Uterus (tissue), 2 donors: ENCODE measurements around the gene GADD45A.
"Not testable (repeated sequence)": the region's sequence is repeated elsewhere in the genome, so short reads cannot be mapped to it uniquely, and the experiment has no call there.

ENCODE experiments used
- POLR2A ChIP-seq, 2 donors: fragments of 450-650 bp; IDR thresholded peaks; one replicate each; pipeline ENCODE4 v1.6.1; 2016; ENCODE audit warnings: antibody characterized with exemption in 2 of 2, mild to moderate bottlenecking in 1 of 2, moderate library complexity in 1 of 2
- TF ChIP-seq, protein P1 (sequence below), 4 experiments: fragments of 200-600 bp in 2 of 4; fragments of 450-650 bp in 2 of 4; sonication (generic) in 2 of 4; IDR thresholded peaks; one replicate each; pipeline ENCODE4 v1.5.1; 2016 to 2019; ENCODE audit warnings: antibody characterized with exemption in 4 of 4, mild to moderate bottlenecking in 2 of 4, moderate library complexity in 1 of 4

GRCh38 chr1:67665307-67665706, 19.7 kb upstream of the GADD45A start:
- TF ChIP-seq, protein P1, sequence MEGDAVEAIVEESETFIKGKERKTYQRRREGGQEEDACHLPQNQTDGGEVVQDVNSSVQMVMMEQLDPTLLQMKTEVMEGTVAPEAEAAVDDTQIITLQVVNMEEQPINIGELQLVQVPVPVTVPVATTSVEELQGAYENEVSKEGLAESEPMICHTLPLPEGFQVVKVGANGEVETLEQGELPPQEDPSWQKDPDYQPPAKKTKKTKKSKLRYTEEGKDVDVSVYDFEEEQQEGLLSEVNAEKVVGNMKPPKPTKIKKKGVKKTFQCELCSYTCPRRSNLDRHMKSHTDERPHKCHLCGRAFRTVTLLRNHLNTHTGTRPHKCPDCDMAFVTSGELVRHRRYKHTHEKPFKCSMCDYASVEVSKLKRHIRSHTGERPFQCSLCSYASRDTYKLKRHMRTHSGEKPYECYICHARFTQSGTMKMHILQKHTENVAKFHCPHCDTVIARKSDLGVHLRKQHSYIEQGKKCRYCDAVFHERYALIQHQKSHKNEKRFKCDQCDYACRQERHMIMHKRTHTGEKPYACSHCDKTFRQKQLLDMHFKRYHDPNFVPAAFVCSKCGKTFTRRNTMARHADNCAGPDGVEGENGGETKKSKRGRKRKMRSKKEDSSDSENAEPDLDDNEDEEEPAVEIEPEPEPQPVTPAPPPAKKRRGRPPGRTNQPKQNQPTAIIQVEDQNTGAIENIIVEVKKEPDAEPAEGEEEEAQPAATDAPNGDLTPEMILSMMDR (IDR thresholded peaks at IDR 0.05): not testable (repeated sequence)
- not testable (repeated sequence) for TF ChIP-seq POLR2A (IDR thresholded peaks at IDR 0.05)
